Astrocyte (in vitro differentiated cells and primary cell): ENCODE measurements around the gene GYS1.

Source experiments
- EZH2 ChIP-seq: IDR thresholded peaks from 2 replicates; pipeline ENCODE4 v1.6.1; 2012; ENCODE audit warnings: mild to moderate bottlenecking, low read length, inconsistent platforms; ENCODE audit not compliant: insufficient read depth
- TF ChIP-seq, protein P1 (sequence below): IDR thresholded peaks from 2 replicates; pipeline ENCODE4 v1.5.1; 2011; ENCODE audit warnings: low read depth, mild to moderate bottlenecking, inconsistent platforms, low read length, moderate library complexity; ENCODE audit not compliant: insufficient read depth

GRCh38 chr19:48918801-48919247 lies 74.3 kb downstream of the GYS1 start:
- no peak for TF ChIP-seq EZH2
- TF ChIP-seq, protein P1, sequence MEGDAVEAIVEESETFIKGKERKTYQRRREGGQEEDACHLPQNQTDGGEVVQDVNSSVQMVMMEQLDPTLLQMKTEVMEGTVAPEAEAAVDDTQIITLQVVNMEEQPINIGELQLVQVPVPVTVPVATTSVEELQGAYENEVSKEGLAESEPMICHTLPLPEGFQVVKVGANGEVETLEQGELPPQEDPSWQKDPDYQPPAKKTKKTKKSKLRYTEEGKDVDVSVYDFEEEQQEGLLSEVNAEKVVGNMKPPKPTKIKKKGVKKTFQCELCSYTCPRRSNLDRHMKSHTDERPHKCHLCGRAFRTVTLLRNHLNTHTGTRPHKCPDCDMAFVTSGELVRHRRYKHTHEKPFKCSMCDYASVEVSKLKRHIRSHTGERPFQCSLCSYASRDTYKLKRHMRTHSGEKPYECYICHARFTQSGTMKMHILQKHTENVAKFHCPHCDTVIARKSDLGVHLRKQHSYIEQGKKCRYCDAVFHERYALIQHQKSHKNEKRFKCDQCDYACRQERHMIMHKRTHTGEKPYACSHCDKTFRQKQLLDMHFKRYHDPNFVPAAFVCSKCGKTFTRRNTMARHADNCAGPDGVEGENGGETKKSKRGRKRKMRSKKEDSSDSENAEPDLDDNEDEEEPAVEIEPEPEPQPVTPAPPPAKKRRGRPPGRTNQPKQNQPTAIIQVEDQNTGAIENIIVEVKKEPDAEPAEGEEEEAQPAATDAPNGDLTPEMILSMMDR: no peak
